Adrenal gland (tissue), 5 donors: Measurements from ENCODE around the gene EFNA2.

ENCODE experiments used
- CTCF ChIP-seq, 6 experiments: fragments of 450-650 bp in 4 of 6; fragments of 200-600 bp in 2 of 6; sonication (generic) in 1 of 6; IDR thresholded peaks; 1 replicate in 5 of 6; 2 replicates in 1 of 6; pipeline versions ENCODE4 v1.5.1 to v1.8.0; 2016 to 2021; ENCODE audit warnings: antibody characterized with exemption in 6 of 6, mild to moderate bottlenecking in 2 of 6, moderate library complexity in 1 of 6
- POLR2A ChIP-seq, 2 donors: fragments of 450-650 bp; IDR thresholded peaks; one replicate each; pipeline ENCODE4 v1.6.1; 2017; ENCODE audit warnings: antibody characterized with exemption in 2 of 2, mild to moderate bottlenecking in 2 of 2, moderate library complexity in 1 of 2
- donor health status: DM: no; HTN: no; CAD: no.

DNA sequence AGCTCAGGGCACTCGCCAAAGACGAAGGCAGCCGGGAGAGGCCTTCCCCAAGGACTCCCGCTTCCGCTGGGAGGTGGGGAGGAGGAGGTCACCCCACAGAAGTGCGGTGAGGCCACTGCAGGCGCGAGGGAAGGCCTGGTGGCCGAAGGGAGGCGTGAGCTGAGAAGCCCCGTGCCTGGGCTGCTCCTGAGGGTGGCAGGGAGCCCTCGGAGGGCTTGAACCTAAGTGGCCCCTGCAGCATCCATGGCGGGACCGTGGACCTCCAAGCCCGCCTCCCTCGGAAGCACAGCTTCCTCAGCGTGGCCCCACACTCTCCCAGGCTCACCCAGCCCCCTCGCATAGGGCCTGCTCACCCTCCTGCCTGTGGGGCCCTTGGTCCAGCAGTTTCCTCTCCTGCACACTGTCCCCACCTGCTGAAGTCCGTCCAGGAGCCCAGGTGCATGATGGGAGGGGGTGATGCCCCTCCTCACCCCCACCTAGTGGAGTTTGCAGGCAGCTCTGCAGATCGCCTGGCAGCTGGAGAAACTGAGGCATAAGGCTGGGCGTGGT lies 25.9 kb downstream of the EFNA2 start:
- TF ChIP-seq CTCF (IDR thresholded peaks at IDR 0.05) (no peak), POLR2A (IDR thresholded peaks at IDR 0.05) (no peak)
